Measurements from ENCODE around the gene LCA5L. TPM values are rescaled to one million over a fixed set of nuclear protein-coding genes. Genes with fewer than 3 reads are reported as not detected.
A peak's percentile ranks its signal among the peaks of the same experiment; 100 is the strongest.

Gene LCA5L
- polyA plus RNA-seq, 2 of the 4 experiments (the other 2 are of a cell fraction), result 0.90 to 2.8 TPM

GRCh38 chr21:39390212-39390765, 55.3 kb downstream of the LCA5L start (continued):
- no peak for TF ChIP-seq JUNB (IDR thresholded peaks at IDR 0.05)
- no peak for TF ChIP-seq BHLHE40 (IDR thresholded peaks at IDR 0.05; ENCODE audit: low read depth, low read length)
- no peak for TF ChIP-seq ATOH8 (CRISPR knock-in tag; IDR thresholded peaks at IDR 0.05; ENCODE audit: low read depth)
- TF ChIP-seq RAD21 (conservative IDR thresholded peaks at IDR 0.05 in 1 of 2, IDR thresholded peaks at IDR 0.05 in 1 of 2), result no peak

- ChIA-PET CTCF (no interaction called here), POLR2A (no interaction called here)
- Histone ChIP-seq H3K4me2 (peak overlapping the region; percentile 100), H3K27ac (peak overlapping the region in 1 of 2 experiments; percentile 96; a peak in 3 of 6 replicates), H3K4me3 (no peak overlapping the region), H3K9me3 (no peaks in the 10 kb centered on the region), H3K4me1 (peaks cover 19% of the 10 kb centered on the region)
- DNase-seq (ENCODE audit: low read depth in 1 of 2, low spot score in 1 of 2), result no peak
- no peak for ATAC-seq
- FAIRE-seq, result no peak
- WGBS (ENCODE audit: missing lambda C conversion rate), result under 1% methylated on average over 5 of the region's 10 CpGs
- TF ChIP-seq NFE2L2 (conservative IDR thresholded peaks at IDR 0.05; ENCODE audit: low read length) (no peak), NR3C1 (IDR thresholded peaks at IDR 0.05) (no peak), TFCP2L1 (CRISPR knock-in tag; IDR thresholded peaks at IDR 0.05) (no peak), ATOH8 (CRISPR knock-in tag; IDR thresholded peaks at IDR 0.05; ENCODE audit: low read depth) (no peak), GATA3 (IDR thresholded peaks at IDR 0.05; ENCODE audit: borderline replicate concordance) (no peak), RCOR1 (IDR thresholded peaks at IDR 0.05; ENCODE audit: low read depth, low read length) (no peak), NPAS2 (CRISPR knock-in tag; IDR thresholded peaks at IDR 0.05; ENCODE audit: borderline replicate concordance) (no peak), POLR2A (IDR thresholded peaks at IDR 0.05; ENCODE audit: low read length) (no peak), HOXB13 (CRISPR knock-in tag; IDR thresholded peaks at IDR 0.05; ENCODE audit: low read depth) (no peak), KDM1A (IDR thresholded peaks at IDR 0.05; ENCODE audit: low read depth) (no peak), BHLHE40 (IDR thresholded peaks at IDR 0.05; ENCODE audit: low read depth, low read length) (no peak)
Measured at GRCh38 chr21:39388811-39389155, 56.8 kb downstream of the LCA5L start.

- H3K4me1 ChIP-seq, result peaks cover 19% of the 10 kb centered on the region
- FAIRE-seq, result no peak
- H3K27ac ChIP-seq, result peak overlapping the region; percentile 86 to 96
- ChIA-PET POLR2A (interaction anchor here (0.5 to 1.2 kb wide), 7 partner anchors 15 to 205 kb away, joined by 3 to 19 read pairs (median 4); partner anchors contain the start of genes BRWD1, HMGN1 and PSMG1), CTCF (interaction anchor here (0.9 to 1.9 kb wide), 5 partner anchors 14 to 127 kb away, joined by 3 to 7 read pairs (median 4); partner anchors contain the start of gene BRWD1)
- H3K4me2 ChIP-seq, result peak overlapping the region; percentile 100
- peak; percentile 80 for TF ChIP-seq SMC3 (IDR thresholded peaks at IDR 0.05)
- TF ChIP-seq EP300 (IDR thresholded peaks at IDR 0.05), result no peak
- peak; percentile 30; the same call in 1 of the 2 replicates for TF ChIP-seq MAX (IDR thresholded peaks at IDR 0.05)
- peak; percentile 72 for TF ChIP-seq CTCF (IDR thresholded peaks at IDR 0.05)
- TF ChIP-seq RAD21 (conservative IDR thresholded peaks at IDR 0.05 in 1 of 2, IDR thresholded peaks at IDR 0.05 in 1 of 2), result peak; percentile 76 to 77
- no peak for TF ChIP-seq JUNB (IDR thresholded peaks at IDR 0.05)
- peak; percentile 77 to 87 for ATAC-seq
- WGBS (ENCODE audit: missing lambda C conversion rate), result 13% methylated on average over 25 of the region's 35 CpGs
- no peaks in the 10 kb centered on the region for H3K9me3 ChIP-seq
- peak overlapping the region; percentile 47 for H3K4me3 ChIP-seq
- peak; percentile 72 to 81 for DNase-seq (ENCODE audit: low read depth in 1 of 2, low spot score in 1 of 2)
Measured at GRCh38 chr21:39388038-39388810, 57.4 kb downstream of the LCA5L start.

All from A549 (cell line).